Measurements from ENCODE around the gene NRP2. TPM values are rescaled to one million over a fixed set of nuclear protein-coding genes. Genes with fewer than 3 reads are reported as not detected.

NRP2 gene
- total and polyA plus RNA-seq, 4 experiments from 2014 or later = 1.1 to 2.1 TPM; not detected in 2

DNA sequence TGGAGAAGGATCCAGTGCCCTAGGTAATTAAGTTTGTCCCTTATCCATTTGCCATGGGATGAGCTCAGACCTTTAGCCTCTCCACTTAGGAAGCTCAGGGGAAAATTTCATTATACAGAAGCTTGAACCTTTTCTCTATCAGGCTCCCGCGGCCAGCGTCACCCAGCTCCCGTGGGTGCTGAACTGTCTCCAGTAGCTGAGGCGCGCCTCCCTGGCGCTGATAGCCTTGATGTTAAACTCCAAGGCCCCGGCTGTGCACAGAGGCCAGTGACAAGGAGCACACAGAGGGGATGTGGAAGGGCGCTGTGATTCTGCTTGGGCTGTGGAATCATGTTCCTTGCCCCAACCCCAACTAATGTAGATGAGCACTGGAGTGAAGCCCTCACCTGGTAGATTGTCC lies 50.8 kb downstream of the NRP2 start:
- H3K27me3 Mint-ChIP-seq = peaks cover 0 to 6% of the 10 kb centered on the region in 2 donors
- intact Hi-C loops (cut with micrococcal nuclease) = no loop called here
- H3K27ac Mint-ChIP-seq = no peak overlapping the region

DNA sequence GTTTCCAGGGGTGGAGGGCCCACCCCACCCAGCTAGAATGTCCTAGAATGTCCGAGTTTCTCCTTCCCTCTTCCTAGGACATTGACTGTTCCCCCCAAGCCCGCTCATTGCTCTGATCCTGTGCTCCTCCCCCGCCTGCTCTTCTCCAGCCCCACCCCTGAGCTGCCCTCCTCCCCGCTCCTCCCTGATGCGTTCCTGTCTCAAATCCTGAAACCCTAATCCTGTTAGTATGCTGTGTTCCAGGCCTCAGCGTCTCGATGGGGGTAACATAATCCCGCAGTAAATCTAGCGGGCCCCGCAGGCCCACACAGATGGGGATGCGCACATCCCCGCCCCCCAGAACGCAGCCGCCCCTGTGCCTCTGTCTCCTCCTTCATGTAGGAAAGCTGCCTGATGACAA lies 51.3 kb downstream of the NRP2 start:
- Histone ChIP-seq H3K27me3 (ENCODE audit: insufficient read depth, low read length) (no peaks in the 10 kb centered on the region), H3K4me3 (ENCODE audit: low read length in 2 of 2) (no peak overlapping the region), H3K27ac (ENCODE audit: low read depth, low read length) (no peak overlapping the region), H3K9me3 (ENCODE audit: control insufficient read depth in 1 of 2, low read length in 2 of 2) (no peaks in the 10 kb centered on the region), H3K36me3 (ENCODE audit: insufficient read depth, low read length) (no peaks in the 10 kb centered on the region), H3K4me1 (ENCODE audit: insufficient read depth, low read length) (no peaks in the 10 kb centered on the region)
- Mint-ChIP-seq H3K4me3 (no peak overlapping the region), H3K9me3 (no peaks in the 10 kb centered on the region), H3K36me3 (no peaks in the 10 kb centered on the region), H3K27me3 (peaks cover 0 to 6% of the 10 kb centered on the region in 2 donors), H3K27ac (no peak overlapping the region), H3K4me1 (no peaks in the 10 kb centered on the region)
- CTCF ChIA-PET (ENCODE audit: partially characterized antibody) = interaction anchor here (1.1 to 1.4 kb wide), 2 partner anchors 9 kb away, joined by 3 to 4 read pairs; no protein-coding TSS in a partner anchor
- POLR2A ChIA-PET (ENCODE audit: partially characterized antibody) = no interaction called here
- intact Hi-C loops (cut with micrococcal nuclease) = no loop called here
- no peak for DNase-seq

More for the DNA sequence above, 50.8 kb downstream of the NRP2 start:
- Histone ChIP-seq H3K4me1 (ENCODE audit: insufficient read depth, low read length) (no peaks in the 10 kb centered on the region), H3K36me3 (ENCODE audit: insufficient read depth, low read length) (no peaks in the 10 kb centered on the region), H3K27ac (ENCODE audit: low read depth, low read length) (no peak overlapping the region), H3K4me3 (ENCODE audit: low read length in 2 of 2) (no peak overlapping the region), H3K9me3 (ENCODE audit: control insufficient read depth in 1 of 2, low read length in 2 of 2) (no peaks in the 10 kb centered on the region), H3K27me3 (ENCODE audit: insufficient read depth, low read length) (no peaks in the 10 kb centered on the region)
- POLR2A ChIA-PET (ENCODE audit: partially characterized antibody) = no interaction called here
- H3K9me3 Mint-ChIP-seq = no peaks in the 10 kb centered on the region
- no peak overlapping the region for H3K4me3 Mint-ChIP-seq
- CTCF ChIA-PET (ENCODE audit: partially characterized antibody) = interaction anchor here (1.1 to 1.4 kb wide), 2 partner anchors 8 to 10 kb away, joined by 3 to 4 read pairs; no protein-coding TSS in a partner anchor
- no peak for DNase-seq
- no peaks in the 10 kb centered on the region for H3K36me3 Mint-ChIP-seq
- no peaks in the 10 kb centered on the region for H3K4me1 Mint-ChIP-seq

DNA sequence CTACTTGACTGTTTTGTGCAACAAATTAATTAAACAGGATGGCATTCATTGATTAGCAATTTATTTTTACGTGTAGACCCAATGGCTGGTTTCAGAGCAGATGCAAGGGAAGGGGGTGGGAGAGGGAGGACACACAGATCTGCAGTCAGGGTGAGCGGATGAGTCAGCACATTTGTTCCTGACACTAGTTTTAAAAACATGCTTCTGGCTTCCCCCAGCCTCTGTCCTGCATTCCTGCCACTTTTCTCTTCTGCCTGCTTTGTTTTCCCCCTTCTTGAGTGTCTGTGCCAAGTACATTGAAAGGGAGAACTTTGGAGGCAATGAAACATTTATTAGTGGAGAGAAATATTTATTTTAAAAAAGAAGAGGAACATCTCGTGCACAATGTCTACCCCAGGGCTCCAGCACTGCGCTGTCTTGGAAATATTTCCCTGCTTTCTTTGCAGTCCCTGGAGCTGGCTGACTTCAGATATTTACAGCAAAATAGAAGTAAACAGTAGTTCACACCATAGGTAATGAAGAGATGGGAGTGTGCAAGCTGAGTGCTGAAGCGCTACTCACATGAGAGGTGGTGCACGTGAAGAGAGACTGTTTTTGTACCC lies 52.2 kb downstream of the NRP2 start:
- no peaks in the 10 kb centered on the region for H3K27me3 ChIP-seq (ENCODE audit: insufficient read depth, low read length)
- intact Hi-C loops (cut with micrococcal nuclease) = no loop called here
- ChIA-PET CTCF (ENCODE audit: partially characterized antibody) (no interaction called here), POLR2A (ENCODE audit: partially characterized antibody) (no interaction called here)
- H3K4me1 ChIP-seq (ENCODE audit: insufficient read depth, low read length) = no peaks in the 10 kb centered on the region
- no peaks in the 10 kb centered on the region for H3K36me3 Mint-ChIP-seq
- H3K27ac Mint-ChIP-seq = no peak overlapping the region
- H3K27ac ChIP-seq (ENCODE audit: low read depth, low read length) = no peak overlapping the region
- no peaks in the 10 kb centered on the region for H3K36me3 ChIP-seq (ENCODE audit: insufficient read depth, low read length)
- H3K9me3 Mint-ChIP-seq = no peaks in the 10 kb centered on the region
- H3K4me3 Mint-ChIP-seq = no peak overlapping the region
- H3K4me3 ChIP-seq (ENCODE audit: low read length in 2 of 2) = no peak overlapping the region
- H3K4me1 Mint-ChIP-seq = no peaks in the 10 kb centered on the region
- no peaks in the 10 kb centered on the region for H3K9me3 ChIP-seq (ENCODE audit: control insufficient read depth in 1 of 2, low read length in 2 of 2)
- no peak for DNase-seq
- peaks cover 0 to 6% of the 10 kb centered on the region in 2 donors for H3K27me3 Mint-ChIP-seq

DNA sequence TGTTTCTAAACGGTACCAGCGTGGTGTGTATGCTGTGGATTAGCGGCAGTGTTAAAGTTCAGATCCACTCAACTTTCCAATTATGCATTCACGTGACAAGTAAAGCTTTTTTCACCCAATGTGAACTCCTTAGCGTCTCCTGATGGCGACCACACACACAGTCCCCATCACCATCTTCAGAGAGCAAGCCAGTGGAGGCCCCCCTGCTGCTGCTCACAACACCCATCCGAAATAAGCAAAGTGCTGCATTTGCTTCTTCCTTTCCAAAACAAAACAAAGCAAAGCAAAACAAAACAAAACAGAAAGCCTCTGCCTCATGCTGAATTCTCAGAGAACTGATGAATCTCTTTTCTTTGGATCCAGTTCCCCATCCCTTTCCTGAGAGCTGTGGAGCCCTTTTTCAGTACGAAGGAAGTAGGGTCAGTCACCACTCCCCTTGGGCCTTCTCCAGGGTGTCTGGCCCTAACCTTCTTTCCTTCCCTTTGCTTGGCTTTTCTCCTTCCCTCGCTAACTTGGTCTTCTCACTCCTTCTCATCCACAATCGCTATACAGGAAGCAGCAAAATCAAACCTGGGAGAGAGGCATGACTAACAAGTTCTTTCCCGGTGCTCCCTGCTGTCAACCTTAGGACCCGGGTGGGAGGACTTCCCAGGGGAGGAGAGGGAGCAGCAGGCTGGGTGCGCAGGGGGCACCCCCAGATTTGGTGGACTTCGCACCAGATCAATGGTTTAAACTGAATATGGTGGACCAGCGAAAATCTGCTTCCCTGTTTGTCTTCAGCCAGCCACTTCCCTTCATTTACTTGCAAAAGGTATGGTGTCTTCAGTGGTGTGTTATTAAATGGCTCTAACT lies 56.0 kb downstream of the NRP2 start:
- Histone ChIP-seq H3K4me3 (ENCODE audit: low read length in 2 of 2) (no peak overlapping the region), H3K36me3 (ENCODE audit: insufficient read depth, low read length) (no peaks in the 10 kb centered on the region), H3K4me1 (ENCODE audit: insufficient read depth, low read length) (no peaks in the 10 kb centered on the region), H3K27me3 (ENCODE audit: insufficient read depth, low read length) (no peaks in the 10 kb centered on the region), H3K27ac (ENCODE audit: low read depth, low read length) (no peak overlapping the region), H3K9me3 (ENCODE audit: control insufficient read depth in 1 of 2, low read length in 2 of 2) (no peaks in the 10 kb centered on the region)
- ChIA-PET CTCF (ENCODE audit: partially characterized antibody) (no interaction called here), POLR2A (ENCODE audit: partially characterized antibody) (no interaction called here)
- no peak for DNase-seq
- Mint-ChIP-seq H3K9me3 (no peaks in the 10 kb centered on the region), H3K27ac (no peak overlapping the region), H3K4me1 (no peaks in the 10 kb centered on the region), H3K4me3 (no peak overlapping the region), H3K36me3 (no peaks in the 10 kb centered on the region), H3K27me3 (peaks cover 8 to 9% of the 10 kb centered on the region in 2 donors)
- intact Hi-C loops (cut with micrococcal nuclease) = no loop called here

DNA sequence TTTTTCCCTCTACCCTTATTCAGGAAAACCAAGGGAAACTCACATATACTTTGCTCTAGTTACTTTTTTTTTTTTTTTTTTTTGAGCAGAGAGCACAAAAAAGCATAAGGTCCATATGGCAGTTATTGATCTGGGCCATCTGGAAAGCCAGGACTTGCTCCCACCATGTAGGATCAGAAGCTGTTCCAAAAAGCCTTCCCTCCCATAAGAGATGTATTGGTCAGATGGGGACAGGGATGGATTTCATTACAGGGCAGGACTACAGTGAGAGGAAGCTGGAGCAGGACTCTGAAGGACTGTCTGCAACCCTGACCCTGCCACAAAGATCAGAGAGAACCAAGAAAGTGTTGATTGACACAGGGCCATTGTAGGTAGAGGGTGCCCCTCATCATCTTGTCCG lies 57.3 kb downstream of the NRP2 start:
- intact Hi-C loops (cut with micrococcal nuclease) = no loop called here
- no peaks in the 10 kb centered on the region for H3K27me3 ChIP-seq (ENCODE audit: insufficient read depth, low read length)
- Mint-ChIP-seq H3K9me3 (no peaks in the 10 kb centered on the region), H3K36me3 (no peaks in the 10 kb centered on the region), H3K27me3 (peaks cover 8 to 11% of the 10 kb centered on the region in 2 donors), H3K27ac (no peak overlapping the region), H3K4me1 (no peaks in the 10 kb centered on the region), H3K4me3 (no peak overlapping the region)
- ChIA-PET CTCF (ENCODE audit: partially characterized antibody) (no interaction called here), POLR2A (ENCODE audit: partially characterized antibody) (no interaction called here)
- H3K4me3 ChIP-seq (ENCODE audit: low read length in 2 of 2) = no peak overlapping the region
- no peaks in the 10 kb centered on the region for H3K9me3 ChIP-seq (ENCODE audit: control insufficient read depth in 1 of 2, low read length in 2 of 2)
- H3K36me3 ChIP-seq (ENCODE audit: insufficient read depth, low read length) = no peaks in the 10 kb centered on the region
- no peak overlapping the region for H3K27ac ChIP-seq (ENCODE audit: low read depth, low read length)
- DNase-seq = no peak
- no peaks in the 10 kb centered on the region for H3K4me1 ChIP-seq (ENCODE audit: insufficient read depth, low read length)

DNA sequence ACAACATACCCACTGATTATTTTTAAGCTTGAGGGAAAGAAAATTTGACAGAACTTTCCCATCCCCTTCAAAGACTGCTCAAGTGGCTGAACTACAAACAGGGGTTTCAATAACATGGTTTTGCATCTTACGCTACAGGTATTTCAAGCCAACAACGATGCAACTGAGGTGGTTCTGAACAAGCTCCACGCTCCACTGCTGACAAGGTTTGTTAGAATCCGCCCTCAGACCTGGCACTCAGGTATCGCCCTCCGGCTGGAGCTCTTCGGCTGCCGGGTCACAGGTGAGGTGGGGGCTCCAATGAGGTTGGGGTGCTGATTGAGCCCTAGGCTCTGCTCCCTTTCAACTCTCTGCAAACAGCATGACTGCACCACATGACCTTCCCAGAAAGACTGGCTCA lies 58.1 kb downstream of the NRP2 start:
- H3K36me3 ChIP-seq (ENCODE audit: insufficient read depth, low read length) = no peaks in the 10 kb centered on the region
- H3K4me1 ChIP-seq (ENCODE audit: insufficient read depth, low read length) = no peaks in the 10 kb centered on the region
- POLR2A ChIA-PET (ENCODE audit: partially characterized antibody) = no interaction called here
- CTCF ChIA-PET (ENCODE audit: partially characterized antibody) = no interaction called here
- intact Hi-C loops (cut with micrococcal nuclease) = no loop called here
- no peaks in the 10 kb centered on the region for H3K27me3 ChIP-seq (ENCODE audit: insufficient read depth, low read length)
- H3K4me3 Mint-ChIP-seq = no peak overlapping the region
- no peaks in the 10 kb centered on the region for H3K9me3 ChIP-seq (ENCODE audit: control insufficient read depth in 1 of 2, low read length in 2 of 2)
- H3K9me3 Mint-ChIP-seq = no peaks in the 10 kb centered on the region
- H3K27ac Mint-ChIP-seq = no peak overlapping the region
- no peak for DNase-seq
- no peaks in the 10 kb centered on the region for H3K4me1 Mint-ChIP-seq
- no peak overlapping the region for H3K4me3 ChIP-seq (ENCODE audit: low read length in 2 of 2)
- H3K36me3 Mint-ChIP-seq = no peaks in the 10 kb centered on the region
- no peak overlapping the region for H3K27ac ChIP-seq (ENCODE audit: low read depth, low read length)
- peaks cover 8 to 11% of the 10 kb centered on the region in 2 donors for H3K27me3 Mint-ChIP-seq

DNA sequence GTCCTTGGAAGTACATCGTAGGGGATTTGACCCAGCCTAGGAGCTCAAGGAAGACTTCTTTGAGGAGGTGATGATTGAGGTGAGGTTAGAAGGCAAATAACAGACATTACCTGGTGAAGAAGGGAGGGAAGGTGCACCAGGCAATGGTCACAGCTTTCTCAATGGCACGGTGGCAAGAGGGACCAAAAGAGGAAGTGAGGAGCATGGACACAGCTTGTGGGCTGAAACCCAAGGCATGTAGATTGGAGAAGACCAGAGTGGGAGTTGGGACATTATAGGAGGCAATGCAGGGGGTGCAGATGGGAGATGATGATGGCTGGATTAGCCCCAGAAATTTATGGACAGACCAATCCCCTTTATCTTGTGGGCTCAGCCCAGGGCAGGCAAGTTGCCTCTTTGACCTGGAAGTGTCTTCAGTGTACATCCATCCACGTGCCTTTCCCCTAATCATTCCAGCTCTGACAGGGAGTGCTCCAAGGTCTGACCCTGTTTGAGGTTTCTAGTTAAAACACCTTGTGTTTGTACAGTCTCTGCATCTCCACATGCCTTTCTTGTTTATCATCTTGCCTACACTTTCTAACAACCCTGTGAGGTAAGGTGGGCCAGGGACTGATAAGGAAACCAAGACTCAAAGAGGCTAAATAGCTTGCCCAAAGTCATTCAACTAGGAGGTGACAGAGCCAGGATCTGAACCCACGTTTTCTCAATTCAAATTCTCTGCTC lies 59.1 kb downstream of the NRP2 start:
- H3K36me3 ChIP-seq (ENCODE audit: insufficient read depth, low read length) = no peaks in the 10 kb centered on the region
- CTCF ChIA-PET (ENCODE audit: partially characterized antibody) = no interaction called here
- no peaks in the 10 kb centered on the region for H3K9me3 Mint-ChIP-seq
- intact Hi-C loops (cut with micrococcal nuclease) = no loop called here
- no peak overlapping the region for H3K4me3 ChIP-seq (ENCODE audit: low read length in 2 of 2)
- no peaks in the 10 kb centered on the region for H3K9me3 ChIP-seq (ENCODE audit: control insufficient read depth in 1 of 2, low read length in 2 of 2)
- H3K36me3 Mint-ChIP-seq = no peaks in the 10 kb centered on the region
- no peak overlapping the region for H3K4me3 Mint-ChIP-seq
- H3K27me3 Mint-ChIP-seq = peaks cover 8 to 12% of the 10 kb centered on the region in 2 donors
- no peaks in the 10 kb centered on the region for H3K4me1 Mint-ChIP-seq
- H3K27me3 ChIP-seq (ENCODE audit: insufficient read depth, low read length) = no peaks in the 10 kb centered on the region
- DNase-seq = no peak
- H3K27ac Mint-ChIP-seq = no peak overlapping the region
- POLR2A ChIA-PET (ENCODE audit: partially characterized antibody) = no interaction called here
- no peaks in the 10 kb centered on the region for H3K4me1 ChIP-seq (ENCODE audit: insufficient read depth, low read length)
- no peak overlapping the region for H3K27ac ChIP-seq (ENCODE audit: low read depth, low read length)
